Naive thymus-derived CD4-positive, alpha-beta T cell (primary cell): ENCODE measurements around the gene TRAF2. TPM values are rescaled to one million over a fixed set of nuclear protein-coding genes. Genes with fewer than 3 reads are reported as not detected.
A peak's percentile ranks its signal among the peaks of the same experiment; 100 is the strongest.

Experiments
- ATAC-seq: fragments of 150-1000 bp; cut with Tn5 transposase; 2 replicates; pipeline ENCODE4 v1.10.0; 2021; ENCODE audit warnings: mild to moderate bottlenecking, moderate library complexity
- CTCF ChIA-PET: fragments of 350-600 bp; sonication (Branson Sonifier 250); formaldehyde crosslinking; loops from one replicate; lab custom pipeline; 2021; ENCODE audit warnings: antibody characterized with exemption; lab: Charles Lee
- POLR2A ChIA-PET: fragments of 350-600 bp; sonication (Branson Sonifier 250); formaldehyde crosslinking; loops from one replicate; lab custom pipeline; 2021; ENCODE audit warnings: antibody characterized with exemption, inconsistent platforms; lab: Charles Lee
- DNase-seq, 9 donors: peaks; one replicate each; pipeline versions ENCODE4 v3.0.0 to v3.0.0-alpha.2; 2020 to 2022; ENCODE audit warnings: mixed read lengths in 1 of 9
- H3K27ac ChIP-seq: one replicate; pipeline ENCODE4 v1.7.0; 2013; ENCODE audit warnings: mild to moderate bottlenecking, low read depth, low read length, moderate library complexity
- H3K27me3 ChIP-seq, 2 donors: one replicate each; pipeline ENCODE4 v1.7.0; 2013; ENCODE audit warnings: low read length in 2 of 2, mild to moderate bottlenecking in 2 of 2, moderate library complexity in 2 of 2; ENCODE audit not compliant: control insufficient read depth in 2 of 2, insufficient read depth in 2 of 2
- H3K36me3 ChIP-seq, 3 experiments: 1 replicate in 2 of 3; 2 replicates in 1 of 3; pipeline ENCODE4 v1.7.0; 2013; ENCODE audit warnings: low read length in 3 of 3, mild to moderate bottlenecking in 3 of 3, moderate library complexity in 1 of 3; ENCODE audit not compliant: insufficient read depth in 3 of 3, control insufficient read depth in 2 of 3
- H3K4me1 ChIP-seq, 2 donors: one replicate each; pipeline ENCODE4 v1.7.0; 2013; ENCODE audit warnings: low read length in 2 of 2, mild to moderate bottlenecking in 2 of 2, moderate library complexity in 1 of 2; ENCODE audit not compliant: control insufficient read depth in 2 of 2, insufficient read depth in 2 of 2
- H3K4me3 ChIP-seq: 2 replicates; pipeline ENCODE4 v1.7.0; 2013; ENCODE audit warnings: mild to moderate bottlenecking, low read length
- H3K9me3 ChIP-seq, 3 experiments: 1 replicate in 2 of 3; 2 replicates in 1 of 3; pipeline ENCODE4 v1.7.0; 2013; ENCODE audit warnings: low read length in 3 of 3; ENCODE audit not compliant: control insufficient read depth in 2 of 3
- H3K27ac Mint-ChIP-seq, 9 donors: one replicate each; pipeline ENCODE4 v1.8.0; 2020 to 2022; ENCODE audit warnings: mixed read lengths in 9 of 9, mild to moderate bottlenecking in 8 of 9, moderate library complexity in 5 of 9, inconsistent platforms in 2 of 9
- H3K27me3 Mint-ChIP-seq, 5 donors: one replicate each; pipeline ENCODE4 v1.8.0; 2021 to 2022; ENCODE audit warnings: mixed read lengths in 5 of 5, mild to moderate bottlenecking in 1 of 5
- H3K36me3 Mint-ChIP-seq, 5 donors: one replicate each; pipeline ENCODE4 v1.8.0; 2020 to 2022; ENCODE audit warnings: mixed read lengths in 5 of 5, mild to moderate bottlenecking in 3 of 5, inconsistent platforms in 1 of 5
- H3K4me1 Mint-ChIP-seq, 7 donors: one replicate each; pipeline ENCODE4 v1.8.0; 2020 to 2022; ENCODE audit warnings: mixed read lengths in 7 of 7, mild to moderate bottlenecking in 3 of 7, inconsistent platforms in 1 of 7
- H3K4me3 Mint-ChIP-seq, 10 donors: one replicate each; pipeline ENCODE4 v1.8.0; 2020 to 2022; ENCODE audit warnings: mild to moderate bottlenecking in 10 of 10, mixed read lengths in 10 of 10, moderate library complexity in 6 of 10, inconsistent platforms in 2 of 10
- H3K9me3 Mint-ChIP-seq, 11 donors: one replicate each; pipeline ENCODE4 v1.8.0; 2020 to 2022; ENCODE audit warnings: mixed read lengths in 11 of 11, mild to moderate bottlenecking in 4 of 11, inconsistent platforms in 1 of 11, moderate library complexity in 1 of 11
- intact Hi-C, 2 donors: fragments of 100-400 bp; cut with micrococcal nuclease; formaldehyde crosslinking; loops; one replicate each; pipeline ENCODE4 v1.15.1; 2023
- polyA plus RNA-seq, 2 donors: library from polyadenylated mRNA; unstranded; fragments of 300-500 nt; fragmentation: Illumina TruSeq; gene quantifications; one replicate each; pipeline ENCODE4 v1.2.3, GENCODE V29; 2021
- total RNA-seq, 6 experiments: library from RNA in 5 of 6; stranded (reverse) in 5 of 6; gene quantifications; 1 replicate in 5 of 6; 2 replicates in 1 of 6; pipeline ENCODE4 v1.2.3 and lab custom pipeline; 2021 to 2026

Gene TRAF2
- total and polyA plus RNA-seq, 7 experiments from 2014 or later, result 11.9 to 72.8 (median 29.1) TPM

DNA sequence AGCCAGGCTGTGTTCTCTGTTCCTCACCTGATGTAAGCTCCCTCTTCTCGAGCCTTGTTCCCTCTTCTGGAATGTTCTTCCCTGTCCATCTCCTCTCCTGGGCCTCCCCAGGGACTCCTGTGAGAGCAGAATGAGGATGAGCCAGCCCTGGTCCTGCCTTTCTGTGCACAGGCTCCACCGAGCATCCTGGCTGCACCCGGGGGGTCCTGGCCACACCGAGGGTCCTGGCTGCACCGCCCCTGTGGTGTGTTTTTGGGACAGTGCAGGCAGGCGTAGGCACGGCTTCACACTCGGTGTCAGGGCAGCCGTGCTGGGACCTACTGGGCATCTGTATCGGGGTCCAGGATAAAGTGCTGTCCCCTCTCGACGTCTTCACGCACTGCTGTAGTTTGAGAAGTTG, 40.4 kb downstream of the TRAF2 start:
- CTCF ChIA-PET, result no interaction called here
- no peaks in the 10 kb centered on the region for H3K27me3 ChIP-seq
- H3K9me3 Mint-ChIP-seq, result no peaks in the 10 kb centered on the region
- H3K27me3 Mint-ChIP-seq, result no peaks in the 10 kb centered on the region
- no peaks in the 10 kb centered on the region for H3K4me1 ChIP-seq
- DNase-seq, result no peak
- H3K27ac ChIP-seq, result peak overlapping the region; percentile 14
- H3K4me3 Mint-ChIP-seq, result no peak overlapping the region
- no peak overlapping the region for H3K4me3 ChIP-seq
- ATAC-seq, result no peak
- POLR2A ChIA-PET, result no interaction called here
- no peak overlapping the region for H3K27ac Mint-ChIP-seq
- H3K4me1 Mint-ChIP-seq, result peaks cover 0 to 10% (median 6%) of the 10 kb centered on the region in 7 donors
- peaks cover 0 to 49% (median 3%) of the 10 kb centered on the region in 3 experiments for H3K36me3 ChIP-seq
- intact Hi-C loops, result no loop called here
- H3K36me3 Mint-ChIP-seq, result peaks cover 0 to 23% (median 6%) of the 10 kb centered on the region in 5 donors
- H3K9me3 ChIP-seq, result no peaks in the 10 kb centered on the region

DNA sequence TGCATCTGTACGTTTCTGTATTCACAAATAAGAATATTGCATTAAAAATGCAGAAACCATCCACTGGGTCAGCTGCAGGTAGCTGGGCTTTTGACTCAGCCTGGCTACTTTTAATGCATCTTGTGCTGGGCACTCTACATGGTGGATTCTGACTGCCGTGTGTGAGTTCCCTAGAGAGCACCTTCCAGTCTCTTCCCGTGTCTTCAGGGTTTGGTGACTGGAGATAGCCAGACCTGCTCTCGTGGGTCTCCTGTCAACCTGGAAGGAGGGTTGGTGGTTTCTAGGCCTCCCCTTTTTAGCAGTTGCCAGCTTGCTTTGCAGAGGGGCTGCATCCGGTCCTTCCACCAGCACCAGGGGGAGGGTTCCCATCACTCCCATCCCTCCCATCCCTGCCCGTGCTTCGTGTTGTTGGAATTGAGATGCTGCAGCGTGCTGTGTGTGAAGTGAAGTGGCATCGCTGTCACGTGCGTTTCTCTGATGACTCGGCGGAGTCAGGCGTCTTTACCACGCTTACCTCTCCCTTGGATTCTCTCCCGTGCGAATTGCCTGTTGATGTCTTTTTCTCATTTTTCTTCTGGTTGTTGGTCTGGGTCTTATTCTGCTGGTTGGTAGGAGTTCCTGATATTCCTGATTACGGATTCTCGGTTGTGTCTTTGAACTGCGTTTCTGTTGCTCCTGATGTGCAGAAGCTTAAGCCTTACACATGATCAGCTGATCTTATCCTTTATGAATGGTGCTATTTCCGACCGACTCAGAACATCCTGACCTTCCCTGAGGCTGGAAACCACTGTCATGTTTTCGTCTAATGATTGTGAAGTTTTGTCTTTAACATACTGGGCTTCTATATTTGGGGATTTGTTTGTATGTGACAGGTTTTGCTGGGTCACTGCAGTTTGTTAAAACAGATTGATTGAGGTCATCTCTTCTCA, 41.3 kb downstream of the TRAF2 start:
- Mint-ChIP-seq H3K4me3 (no peak overlapping the region), H3K36me3 (peaks cover 0 to 25% (median 6%) of the 10 kb centered on the region in 5 donors), H3K27me3 (no peaks in the 10 kb centered on the region), H3K9me3 (no peaks in the 10 kb centered on the region), H3K27ac (peak overlapping the region in 7 of 9 donors; percentile 5 to 67 (median 63)), H3K4me1 (peaks cover 0 to 13% (median 6%) of the 10 kb centered on the region in 7 donors)
- intact Hi-C loops, result no loop called here
- ChIA-PET POLR2A (no interaction called here), CTCF (no interaction called here)
- DNase-seq (no peak), ATAC-seq (no peak)
- Histone ChIP-seq H3K36me3 (peaks cover 0 to 40% (median 3%) of the 10 kb centered on the region in 3 experiments), H3K9me3 (no peaks in the 10 kb centered on the region), H3K4me1 (no peaks in the 10 kb centered on the region), H3K4me3 (no peak overlapping the region), H3K27ac (peak overlapping the region; percentile 14), H3K27me3 (no peaks in the 10 kb centered on the region)

DNA sequence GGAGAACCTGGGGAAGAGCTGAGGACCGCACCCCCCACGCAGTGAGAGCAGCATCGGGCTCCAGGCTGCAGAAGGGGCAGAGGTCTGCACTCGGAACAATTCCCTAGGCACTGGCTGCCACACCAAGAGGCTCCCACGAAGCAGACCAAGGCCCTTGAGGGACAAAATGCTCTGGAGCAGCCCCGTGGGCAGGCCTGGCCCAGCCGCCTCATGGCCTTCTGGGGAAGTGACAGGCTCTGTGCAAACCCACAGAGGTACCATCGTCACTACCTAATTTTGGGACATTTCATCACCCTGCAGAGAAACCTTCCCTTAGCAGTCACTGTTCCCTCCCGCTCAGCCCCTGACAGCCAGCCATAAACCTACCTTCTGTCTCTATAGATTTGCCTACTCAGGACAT, 42.3 kb downstream of the TRAF2 start:
- Mint-ChIP-seq H3K4me1 (peaks cover 0 to 9% (median 8%) of the 10 kb centered on the region in 7 donors), H3K9me3 (no peaks in the 10 kb centered on the region), H3K36me3 (peaks cover 0 to 25% (median 3%) of the 10 kb centered on the region in 5 donors), H3K27me3 (no peaks in the 10 kb centered on the region), H3K27ac (peak overlapping the region in 3 of 9 donors; percentile 20 to 57 (median 56)), H3K4me3 (no peak overlapping the region)
- intact Hi-C loops, result no loop called here
- ChIA-PET CTCF (no interaction called here), POLR2A (no interaction called here)
- DNase-seq, result no peak
- Histone ChIP-seq H3K36me3 (peaks cover 0 to 37% (median 3%) of the 10 kb centered on the region in 3 experiments), H3K27me3 (no peaks in the 10 kb centered on the region), H3K9me3 (no peaks in the 10 kb centered on the region), H3K4me3 (no peak overlapping the region), H3K4me1 (no peaks in the 10 kb centered on the region), H3K27ac (no peak overlapping the region)
- peak; percentile 45 for ATAC-seq

DNA sequence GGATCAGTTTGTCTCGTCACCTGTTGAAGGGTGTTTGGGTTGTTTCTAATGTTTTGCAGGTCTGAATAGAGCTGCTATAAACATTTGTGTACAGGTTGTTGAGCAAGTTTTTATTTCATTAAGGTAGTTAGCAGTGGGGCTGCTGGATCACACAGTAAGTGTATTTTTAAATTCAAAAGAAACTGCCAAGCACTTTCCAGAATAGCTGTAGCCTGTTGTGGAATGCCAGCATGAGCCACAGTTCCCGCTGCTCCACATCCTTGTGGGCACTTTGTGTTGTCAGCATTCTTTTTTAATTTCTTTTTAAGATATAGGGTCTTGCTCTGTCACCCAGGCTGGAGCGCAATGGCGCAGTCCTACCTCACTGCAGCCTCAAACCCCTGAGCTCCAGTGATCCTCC, 43.7 kb downstream of the TRAF2 start:
- H3K4me3 Mint-ChIP-seq, result no peak overlapping the region
- H3K9me3 Mint-ChIP-seq, result no peaks in the 10 kb centered on the region
- peaks cover 0 to 25% (median 3%) of the 10 kb centered on the region in 5 donors for H3K36me3 Mint-ChIP-seq
- ATAC-seq (no peak), DNase-seq (no peak)
- Histone ChIP-seq H3K27me3 (no peaks in the 10 kb centered on the region), H3K36me3 (peaks cover 0 to 25% (median 0%) of the 10 kb centered on the region in 3 experiments), H3K4me3 (no peak overlapping the region), H3K27ac (no peak overlapping the region), H3K4me1 (no peaks in the 10 kb centered on the region), H3K9me3 (no peaks in the 10 kb centered on the region)
- peak overlapping the region in 2 of 9 donors; percentile 31 to 74 for H3K27ac Mint-ChIP-seq
- H3K4me1 Mint-ChIP-seq, result peaks cover 0 to 12% (median 8%) of the 10 kb centered on the region in 7 donors
- intact Hi-C loops, result no loop called here
- no peaks in the 10 kb centered on the region for H3K27me3 Mint-ChIP-seq
- ChIA-PET CTCF (interaction anchor here (0.6 kb wide), 1 partner anchor 127 kb away, joined by 3 read pairs; no protein-coding TSS in a partner anchor), POLR2A (interaction anchor here (0.7 kb wide), 1 partner anchor 367 kb away, joined by 6 read pairs; no protein-coding TSS in a partner anchor)

DNA sequence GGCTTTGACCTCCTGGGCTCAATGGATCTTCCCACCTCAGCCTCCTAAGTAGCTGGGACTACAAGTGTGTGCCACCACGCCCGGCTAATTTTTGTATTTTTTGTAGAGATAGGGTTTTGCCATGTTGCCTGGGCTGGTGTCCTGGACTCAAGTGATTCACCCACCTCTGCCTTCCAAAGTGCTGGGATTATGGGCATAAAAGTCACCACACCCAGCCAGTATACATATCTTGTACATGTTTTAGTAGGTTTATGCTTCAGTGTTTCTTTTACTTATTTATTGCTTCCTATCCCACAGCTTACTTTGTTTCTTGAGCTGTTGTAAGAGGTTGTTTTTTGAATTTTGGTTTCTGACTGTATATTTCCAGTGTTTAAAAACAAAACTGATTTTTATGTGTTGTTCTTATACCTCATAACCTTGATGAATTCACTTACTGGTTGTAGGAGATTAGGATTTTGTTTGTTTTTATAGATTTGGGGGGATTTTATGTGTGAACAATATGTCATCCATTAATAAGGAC, 45.4 kb downstream of the TRAF2 start:
- H3K36me3 Mint-ChIP-seq, result peaks cover 0 to 24% (median 3%) of the 10 kb centered on the region in 5 donors
- ChIA-PET CTCF (no interaction called here), POLR2A (interaction anchor here (0.7 kb wide), 1 partner anchor 147 kb away, joined by 4 read pairs; no protein-coding TSS in a partner anchor)
- intact Hi-C loops, result no loop called here
- no peak overlapping the region for H3K4me3 ChIP-seq
- peaks cover 0 to 2% (median 0%) of the 10 kb centered on the region in 11 donors for H3K9me3 Mint-ChIP-seq
- H3K27ac ChIP-seq, result no peak overlapping the region
- no peak for DNase-seq
- no peaks in the 10 kb centered on the region for H3K4me1 ChIP-seq
- no peak for ATAC-seq
- no peaks in the 10 kb centered on the region for H3K27me3 Mint-ChIP-seq
- H3K4me3 Mint-ChIP-seq, result no peak overlapping the region
- no peaks in the 10 kb centered on the region for H3K9me3 ChIP-seq
- no peaks in the 10 kb centered on the region for H3K27me3 ChIP-seq
- peaks cover 0 to 16% (median 10%) of the 10 kb centered on the region in 7 donors for H3K4me1 Mint-ChIP-seq
- peaks cover 0 to 8% (median 0%) of the 10 kb centered on the region in 3 experiments for H3K36me3 ChIP-seq
- H3K27ac Mint-ChIP-seq, result peak overlapping the region in 4 of 9 donors; percentile 25 to 64 (median 42)

DNA sequence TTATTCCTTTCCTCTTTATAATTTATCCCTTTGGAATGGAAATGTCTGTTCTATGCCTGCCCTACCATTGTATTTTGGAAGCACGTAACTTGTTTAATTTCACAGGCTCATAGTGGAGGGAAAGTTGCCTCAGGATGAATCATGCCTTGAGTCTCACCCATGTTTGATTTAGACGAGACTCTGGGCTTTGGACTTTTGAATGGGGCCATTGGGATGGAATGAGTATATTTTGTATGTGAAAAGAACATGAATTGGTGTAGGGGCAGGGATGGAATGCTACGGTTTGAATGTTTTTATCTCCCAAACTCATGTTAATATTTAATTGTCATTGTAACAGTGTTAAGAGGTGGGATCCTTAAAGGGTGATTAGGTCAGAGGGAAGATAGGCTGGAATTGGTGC, 48.0 kb downstream of the TRAF2 start:
- no peak overlapping the region for H3K4me3 Mint-ChIP-seq
- peaks cover 0 to 20% (median 9%) of the 10 kb centered on the region in 7 donors for H3K4me1 Mint-ChIP-seq
- DNase-seq, result no peak
- H3K4me3 ChIP-seq, result no peak overlapping the region
- CTCF ChIA-PET, result no interaction called here
- H3K36me3 ChIP-seq, result peaks cover 0 to 3% (median 0%) of the 10 kb centered on the region in 3 experiments
- H3K4me1 ChIP-seq, result no peaks in the 10 kb centered on the region
- peak overlapping the region in 1 of 9 donors; percentile 1 for H3K27ac Mint-ChIP-seq
- POLR2A ChIA-PET, result no interaction called here
- no peak for ATAC-seq
- H3K9me3 Mint-ChIP-seq, result peaks cover 0 to 8% (median 0%) of the 10 kb centered on the region in 11 donors
- H3K27ac ChIP-seq, result no peak overlapping the region
- H3K9me3 ChIP-seq, result peaks cover 0 to 4% (median 0%) of the 10 kb centered on the region in 3 experiments
- peaks cover 0 to 23% (median 10%) of the 10 kb centered on the region in 5 donors for H3K36me3 Mint-ChIP-seq
- intact Hi-C loops, result no loop called here
- H3K27me3 ChIP-seq, result no peaks in the 10 kb centered on the region
- H3K27me3 Mint-ChIP-seq, result no peaks in the 10 kb centered on the region
